NCI-H345 treated with DMSO at 0.1 percent for 48 hours (cell line): ENCODE data around the gene SCYGR8.

Experiments used
- DNase-seq: peaks from one replicate; lab custom pipeline; 2025; ENCODE audit not compliant: unreplicated experiment; lab: John Stamatoyannopoulos, UW

Gene SCYGR8

GRCh38 chr2:227759411-227760118 lies 13.9 kb downstream of the SCYGR8 start:
- DNase-seq: no peak

- DNase-seq: no peak
Measured at GRCh38 chr2:227761740-227762476, 16.2 kb downstream of the SCYGR8 start.

GRCh38 chr2:227765788-227766372 lies 20.2 kb downstream of the SCYGR8 start:
- DNase-seq: no peak

DNA sequence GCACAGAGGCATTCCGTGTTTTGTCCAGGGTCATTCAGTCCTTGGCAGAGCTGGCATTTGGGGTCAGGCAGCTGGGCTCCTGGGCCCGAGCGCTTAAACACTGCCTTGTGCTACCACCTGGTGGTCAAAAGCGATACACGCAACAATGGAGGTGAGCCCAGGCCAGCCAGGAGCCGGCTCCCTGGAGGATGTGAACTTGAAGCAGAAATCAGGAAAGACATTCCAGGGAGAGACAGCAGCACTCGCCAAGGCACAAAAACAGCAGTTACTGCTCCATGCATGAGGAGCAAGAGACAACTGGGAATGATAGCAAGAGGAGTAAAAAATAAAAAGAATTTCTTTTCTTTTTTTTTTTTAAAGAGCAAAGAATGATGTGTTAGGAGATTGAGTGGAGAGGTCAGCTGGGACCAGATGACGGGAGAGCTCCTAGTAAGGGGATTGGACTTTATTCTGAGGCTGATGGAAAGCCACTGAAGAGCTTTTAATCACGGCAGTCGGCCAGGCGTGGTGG lies 20.7 kb downstream of the SCYGR8 start:
- peak; percentile 47 for DNase-seq

- no peak for DNase-seq
Measured at GRCh38 chr2:227767830-227768229, 22.1 kb downstream of the SCYGR8 start.

DNA sequence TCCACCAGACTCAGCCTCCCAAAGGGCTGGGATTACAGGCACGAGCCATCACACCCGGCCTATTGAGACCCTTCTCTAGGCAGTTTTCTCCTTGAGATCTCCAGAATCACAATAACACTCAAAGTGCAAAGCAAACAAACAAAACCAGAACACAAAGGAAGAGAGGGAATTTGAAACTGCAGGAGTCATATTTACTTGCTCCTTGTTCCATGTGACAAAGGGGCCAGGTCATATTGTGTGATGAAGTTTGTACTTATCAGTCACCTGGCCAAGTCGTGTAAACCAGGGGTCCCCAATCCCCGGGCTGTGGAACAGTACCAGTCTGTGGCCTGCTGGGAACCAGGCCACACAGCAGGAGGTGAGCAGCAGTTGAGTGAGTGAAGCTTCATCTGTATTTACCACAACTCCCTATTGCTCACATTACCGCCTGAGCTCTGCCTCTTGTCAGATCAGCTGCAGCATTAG lies 26.5 kb downstream of the SCYGR8 start:
- peak; percentile 74 for DNase-seq

- no peak for DNase-seq
Measured at GRCh38 chr2:227772932-227773331, 27.2 kb downstream of the SCYGR8 start.

DNA sequence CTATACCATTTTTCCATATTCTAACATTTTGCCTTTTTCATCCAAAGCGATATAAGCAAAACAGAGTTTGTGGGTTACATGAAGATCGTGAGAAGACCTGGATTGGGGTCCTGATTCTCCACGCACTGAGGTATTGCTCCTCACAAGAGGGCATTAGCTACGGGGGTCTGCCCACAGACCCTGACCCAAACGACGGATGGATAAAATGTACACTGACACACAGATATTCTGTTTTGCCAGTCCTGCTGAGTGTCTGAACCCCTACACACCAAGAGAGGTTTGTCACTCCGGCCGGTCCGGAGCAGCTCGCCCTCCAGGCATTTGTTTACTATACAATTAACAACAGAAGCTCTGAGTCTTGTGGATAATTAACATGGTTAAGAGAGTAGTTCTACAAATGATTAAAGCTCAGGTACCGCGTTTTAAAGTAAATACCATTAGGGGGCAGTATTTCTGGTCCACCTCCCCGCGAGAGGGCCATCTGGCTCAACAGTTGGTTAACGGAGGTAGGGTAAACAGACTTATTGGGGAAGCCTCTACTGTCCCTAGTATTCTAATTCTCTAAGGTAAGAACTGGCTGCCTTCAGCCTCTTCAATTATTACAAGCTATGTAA lies 28.4 kb downstream of the SCYGR8 start:
- DNase-seq: no peak

DNA sequence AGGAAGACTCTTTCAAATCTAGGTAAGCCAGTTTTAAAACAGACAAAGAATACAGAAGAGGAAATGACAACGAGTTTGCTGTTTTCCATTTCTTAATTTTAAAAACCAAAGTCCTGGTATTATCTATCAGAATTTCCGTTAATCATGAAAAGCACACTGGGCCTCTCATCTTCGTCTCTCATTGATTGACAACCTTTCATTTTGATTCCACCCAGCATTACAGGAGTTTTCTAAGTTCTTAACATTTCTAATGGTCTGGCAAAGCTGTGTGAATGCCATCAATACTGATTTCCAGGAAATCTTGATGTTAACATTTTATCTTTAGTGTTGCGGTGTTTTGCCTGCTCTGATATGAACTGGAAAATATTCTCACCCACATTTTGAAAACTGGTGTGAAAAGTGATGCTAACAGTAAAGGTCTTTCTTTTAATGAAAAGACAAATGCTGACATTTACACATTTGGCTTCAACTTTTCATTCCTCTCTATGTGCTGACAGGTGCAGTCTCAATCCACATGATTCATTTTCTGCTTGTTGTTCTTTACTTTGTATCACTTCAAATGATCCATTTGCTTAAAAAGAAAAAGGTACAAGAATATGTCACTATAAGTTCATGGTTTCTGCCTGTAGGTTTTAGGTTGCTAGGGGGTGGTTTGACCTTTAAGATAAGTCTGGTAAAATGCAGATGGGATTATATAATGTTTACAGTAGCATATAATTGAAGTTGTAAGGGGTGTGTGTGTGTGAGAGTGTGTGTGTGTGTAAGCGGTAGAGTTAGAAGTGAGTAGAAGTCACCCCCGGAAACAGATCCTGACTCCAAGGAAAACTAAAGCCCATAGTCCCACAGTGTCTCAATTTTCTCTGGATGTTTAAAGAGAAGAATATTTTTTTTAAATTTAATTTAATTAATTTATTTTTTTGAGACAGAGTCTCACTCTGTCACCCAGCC lies 29.5 kb downstream of the SCYGR8 start:
- DNase-seq: no peak

DNA sequence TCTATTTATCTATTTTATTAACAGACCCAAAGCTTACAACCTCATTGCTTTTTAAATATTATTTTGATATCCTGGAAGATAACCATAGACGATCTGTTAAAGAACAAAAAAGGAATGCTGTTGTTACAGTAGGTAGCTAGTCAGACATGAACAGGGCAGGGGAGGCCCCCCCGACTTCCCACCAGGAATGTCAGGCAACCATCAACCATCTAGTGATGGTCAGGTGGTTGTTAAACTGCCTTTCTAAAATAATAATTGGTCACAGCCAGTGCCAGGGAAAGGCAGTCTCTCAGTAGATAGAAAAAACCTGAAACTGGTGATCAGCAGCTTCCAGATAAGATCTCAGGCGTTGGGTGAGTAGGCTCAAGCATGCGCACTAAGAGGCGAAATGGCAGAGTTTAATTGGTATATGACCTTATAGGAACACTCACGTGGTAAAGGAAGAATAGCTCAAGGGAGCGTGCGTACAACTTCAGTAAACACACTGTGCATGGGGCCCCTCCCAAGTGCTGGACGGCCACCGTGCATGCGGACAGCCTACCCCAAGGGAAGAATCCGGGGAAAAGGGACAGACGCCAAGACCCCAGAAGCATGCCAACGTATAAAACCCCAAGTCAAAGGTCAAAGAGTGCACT lies 35.4 kb downstream of the SCYGR8 start:
- no peak for DNase-seq

- no peak for DNase-seq
Measured at GRCh38 chr2:227781841-227782240, 36.1 kb downstream of the SCYGR8 start.

- DNase-seq: no peak
Measured at GRCh38 chr2:227782804-227783203, 37.1 kb downstream of the SCYGR8 start.

GRCh38 chr2:227783404-227784138 lies 37.9 kb downstream of the SCYGR8 start:
- no peak for DNase-seq

DNA sequence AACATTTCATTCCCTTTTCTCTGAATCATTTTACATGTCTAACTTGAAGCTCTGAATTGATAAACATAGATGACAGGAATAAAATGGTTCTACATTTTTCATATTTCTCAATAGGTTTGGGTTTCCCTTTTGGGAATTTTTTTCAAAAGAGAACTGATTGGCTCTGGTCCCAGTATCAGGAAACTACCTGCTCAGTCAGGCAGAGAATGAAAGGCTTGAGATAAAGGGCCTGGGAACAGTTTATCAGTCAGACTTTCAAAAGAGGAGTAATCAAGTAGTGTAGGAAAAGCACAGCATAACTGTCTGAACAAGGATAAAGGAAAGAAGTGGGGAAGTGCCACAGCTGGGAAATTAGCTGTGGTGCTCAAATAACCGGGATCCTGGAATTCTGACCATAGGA lies 39.6 kb downstream of the SCYGR8 start:
- DNase-seq: no peak

- no peak for DNase-seq
Measured at GRCh38 chr2:227788561-227789018, 42.9 kb downstream of the SCYGR8 start.

DNA sequence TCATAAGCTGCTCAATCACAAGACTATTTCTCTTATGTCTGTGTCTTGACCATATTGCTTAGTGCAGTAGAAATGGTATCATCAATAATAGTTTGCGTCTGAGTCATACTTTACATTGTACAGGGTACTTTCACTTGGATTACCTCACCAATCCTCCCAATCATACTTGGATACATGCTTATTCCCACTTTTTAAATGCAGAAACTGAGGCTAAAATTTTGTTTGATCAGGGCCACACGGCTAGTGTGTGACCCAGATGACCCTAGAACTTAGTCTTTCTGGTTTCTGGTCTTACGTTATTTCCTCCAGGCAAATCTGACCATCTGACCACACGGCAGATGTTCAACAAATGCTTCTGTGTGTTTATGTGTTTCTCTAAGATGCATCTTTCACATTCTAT lies 44.1 kb downstream of the SCYGR8 start:
- DNase-seq: no peak

DNA sequence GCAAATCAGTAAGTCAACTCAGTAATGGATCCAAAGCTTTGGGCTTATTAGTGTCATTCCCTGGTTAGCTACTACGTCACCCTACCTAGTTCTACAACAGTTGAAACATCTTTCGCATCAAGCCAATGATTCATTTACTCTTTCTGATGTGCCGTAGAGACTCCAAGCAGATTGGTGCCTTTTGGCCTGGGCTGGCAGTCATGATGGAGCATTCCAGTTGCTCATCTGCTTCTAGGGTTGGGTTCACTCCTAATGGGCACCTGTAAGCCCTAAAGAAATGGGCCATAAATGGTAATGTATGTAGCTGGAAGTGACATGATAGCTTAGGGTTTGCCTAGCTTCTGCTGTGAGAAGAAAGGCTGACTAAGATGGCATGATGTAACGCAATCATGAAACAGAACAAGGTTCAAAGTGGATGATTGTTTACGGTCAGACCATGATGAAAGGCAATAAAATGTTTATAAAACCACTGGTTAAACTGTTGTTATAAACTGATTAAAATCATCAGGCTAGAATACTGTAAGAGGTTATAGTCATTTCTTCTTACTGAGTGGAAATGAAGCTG lies 47.5 kb downstream of the SCYGR8 start:
- DNase-seq: no peak
